Activated naive CD8-positive, alpha-beta T cell treated with anti-CD3 and anti-CD28 coated beads for 36 hours (primary cell): ENCODE measurements around the gene PCP4. TPM values are rescaled to one million over a fixed set of nuclear protein-coding genes. Genes with fewer than 3 reads are reported as not detected.

Experiments used
- DNase-seq: peaks from one replicate; pipeline ENCODE4 v3.0.0; 2021
- H3K27ac Mint-ChIP-seq: one replicate; pipeline ENCODE4 v1.8.0; 2022; ENCODE audit warnings: mild to moderate bottlenecking, moderate library complexity, mixed read lengths
- H3K27me3 Mint-ChIP-seq: one replicate; pipeline ENCODE4 v1.8.0; 2022; ENCODE audit warnings: mild to moderate bottlenecking, mixed read lengths
- H3K36me3 Mint-ChIP-seq: one replicate; pipeline ENCODE4 v1.8.0; 2021; ENCODE audit warnings: mild to moderate bottlenecking, mixed read lengths
- H3K4me1 Mint-ChIP-seq: one replicate; pipeline ENCODE4 v1.8.0; 2021; ENCODE audit warnings: mixed read lengths
- H3K4me3 Mint-ChIP-seq: one replicate; pipeline ENCODE4 v1.8.0; 2022; ENCODE audit warnings: mild to moderate bottlenecking, moderate library complexity, mixed read lengths
- H3K9me3 Mint-ChIP-seq: one replicate; pipeline ENCODE4 v1.8.0; 2022; ENCODE audit warnings: mixed read lengths
- total RNA-seq, 2 experiments: library from RNA; stranded (reverse); gene quantifications; one replicate each; pipeline ENCODE4 v1.2.3, GENCODE V29; 2021

The PCP4 gene
- total RNA-seq, 2 experiments from 2014 or later = not detected

- DNase-seq = no peak
- no peak overlapping the region for H3K27ac Mint-ChIP-seq
- no peaks in the 10 kb centered on the region for H3K9me3 Mint-ChIP-seq
- no peaks in the 10 kb centered on the region for H3K4me1 Mint-ChIP-seq
- H3K4me3 Mint-ChIP-seq = no peak overlapping the region
- no peaks in the 10 kb centered on the region for H3K27me3 Mint-ChIP-seq
- no peaks in the 10 kb centered on the region for H3K36me3 Mint-ChIP-seq
Measured at GRCh38 chr21:39852021-39852721, 15.1 kb upstream of the PCP4 start.

- H3K27me3 Mint-ChIP-seq = no peaks in the 10 kb centered on the region
- H3K4me3 Mint-ChIP-seq = no peak overlapping the region
- H3K27ac Mint-ChIP-seq = no peak overlapping the region
- no peak for DNase-seq
- no peaks in the 10 kb centered on the region for H3K9me3 Mint-ChIP-seq
- H3K36me3 Mint-ChIP-seq = no peaks in the 10 kb centered on the region
- no peaks in the 10 kb centered on the region for H3K4me1 Mint-ChIP-seq
Measured at GRCh38 chr21:39852726-39853500, 14.3 kb upstream of the PCP4 start.

- no peaks in the 10 kb centered on the region for H3K9me3 Mint-ChIP-seq
- DNase-seq = no peak
- H3K36me3 Mint-ChIP-seq = no peaks in the 10 kb centered on the region
- no peak overlapping the region for H3K4me3 Mint-ChIP-seq
- H3K27me3 Mint-ChIP-seq = no peaks in the 10 kb centered on the region
- no peak overlapping the region for H3K27ac Mint-ChIP-seq
- no peaks in the 10 kb centered on the region for H3K4me1 Mint-ChIP-seq
Measured at GRCh38 chr21:39854572-39854971, 12.7 kb upstream of the PCP4 start.

- Mint-ChIP-seq H3K4me3 (no peak overlapping the region), H3K9me3 (no peaks in the 10 kb centered on the region), H3K36me3 (no peaks in the 10 kb centered on the region), H3K27ac (no peak overlapping the region), H3K27me3 (no peaks in the 10 kb centered on the region), H3K4me1 (no peaks in the 10 kb centered on the region)
- DNase-seq = no peak
Measured at GRCh38 chr21:39855595-39855994, 11.6 kb upstream of the PCP4 start.

- no peak overlapping the region for H3K4me3 Mint-ChIP-seq
- no peak overlapping the region for H3K27ac Mint-ChIP-seq
- H3K4me1 Mint-ChIP-seq = no peaks in the 10 kb centered on the region
- H3K36me3 Mint-ChIP-seq = no peaks in the 10 kb centered on the region
- no peaks in the 10 kb centered on the region for H3K9me3 Mint-ChIP-seq
- no peak for DNase-seq
- no peaks in the 10 kb centered on the region for H3K27me3 Mint-ChIP-seq
Measured at GRCh38 chr21:39860600-39860999, 6.6 kb upstream of the PCP4 start.

- no peaks in the 10 kb centered on the region for H3K9me3 Mint-ChIP-seq
Measured at GRCh38 chr21:39863111-39863510, 4.1 kb upstream of the PCP4 start.

GRCh38 chr21:39866093-39866492 is 1.1 kb upstream of the PCP4 start:
- Mint-ChIP-seq H3K4me3 (no peak overlapping the region), H3K36me3 (no peaks in the 10 kb centered on the region), H3K27ac (no peak overlapping the region), H3K9me3 (no peaks in the 10 kb centered on the region), H3K27me3 (peaks cover 27% of the 10 kb centered on the region), H3K4me1 (peaks cover 5% of the 10 kb centered on the region)
- no peak for DNase-seq

More at GRCh38 chr21:39863111-39863510, 4.1 kb upstream of the PCP4 start:
- H3K36me3 Mint-ChIP-seq = no peaks in the 10 kb centered on the region
- peaks cover 19% of the 10 kb centered on the region for H3K27me3 Mint-ChIP-seq
- H3K4me3 Mint-ChIP-seq = no peak overlapping the region
- H3K27ac Mint-ChIP-seq = no peak overlapping the region
- H3K4me1 Mint-ChIP-seq = peaks cover 5% of the 10 kb centered on the region
- DNase-seq = no peak

GRCh38 chr21:39869141-39869818 is 2.0 kb downstream of the PCP4 start:
- Mint-ChIP-seq H3K36me3 (no peaks in the 10 kb centered on the region), H3K27me3 (peaks cover 27% of the 10 kb centered on the region), H3K27ac (no peak overlapping the region), H3K4me3 (no peak overlapping the region), H3K9me3 (no peaks in the 10 kb centered on the region), H3K4me1 (peaks cover 5% of the 10 kb centered on the region)
- DNase-seq = no peak

- H3K27me3 Mint-ChIP-seq = peaks cover 2% of the 10 kb centered on the region
- no peak overlapping the region for H3K27ac Mint-ChIP-seq
- H3K9me3 Mint-ChIP-seq = no peaks in the 10 kb centered on the region
- H3K4me1 Mint-ChIP-seq = no peaks in the 10 kb centered on the region
- DNase-seq = no peak
- H3K4me3 Mint-ChIP-seq = no peak overlapping the region
- H3K36me3 Mint-ChIP-seq = no peaks in the 10 kb centered on the region
Measured at GRCh38 chr21:39873687-39874086, 6.4 kb downstream of the PCP4 start.

GRCh38 chr21:39874206-39874605 is 7.0 kb downstream of the PCP4 start:
- H3K4me3 Mint-ChIP-seq = no peak overlapping the region
- DNase-seq = no peak
- H3K36me3 Mint-ChIP-seq = no peaks in the 10 kb centered on the region
- H3K9me3 Mint-ChIP-seq = no peaks in the 10 kb centered on the region
- H3K27me3 Mint-ChIP-seq = no peaks in the 10 kb centered on the region
- H3K27ac Mint-ChIP-seq = no peak overlapping the region
- no peaks in the 10 kb centered on the region for H3K4me1 Mint-ChIP-seq

- Mint-ChIP-seq H3K4me3 (no peak overlapping the region), H3K4me1 (no peaks in the 10 kb centered on the region), H3K27me3 (no peaks in the 10 kb centered on the region), H3K27ac (no peak overlapping the region), H3K36me3 (no peaks in the 10 kb centered on the region), H3K9me3 (no peaks in the 10 kb centered on the region)
- no peak for DNase-seq
Measured at GRCh38 chr21:39874759-39875158, 7.5 kb downstream of the PCP4 start.

- Mint-ChIP-seq H3K27ac (no peak overlapping the region), H3K9me3 (no peaks in the 10 kb centered on the region), H3K4me3 (no peak overlapping the region), H3K27me3 (peaks cover 6% of the 10 kb centered on the region), H3K36me3 (no peaks in the 10 kb centered on the region), H3K4me1 (no peaks in the 10 kb centered on the region)
- DNase-seq = no peak
Measured at GRCh38 chr21:39881661-39882060, 14.4 kb downstream of the PCP4 start.

GRCh38 chr21:39882151-39882838 is 15.1 kb downstream of the PCP4 start:
- Mint-ChIP-seq H3K4me3 (no peak overlapping the region), H3K4me1 (no peaks in the 10 kb centered on the region), H3K36me3 (no peaks in the 10 kb centered on the region), H3K27ac (no peak overlapping the region), H3K27me3 (peaks cover 6% of the 10 kb centered on the region), H3K9me3 (no peaks in the 10 kb centered on the region)
- DNase-seq = no peak

- Mint-ChIP-seq H3K27me3 (peaks cover 6% of the 10 kb centered on the region), H3K36me3 (no peaks in the 10 kb centered on the region), H3K27ac (no peak overlapping the region), H3K4me3 (no peak overlapping the region), H3K4me1 (no peaks in the 10 kb centered on the region), H3K9me3 (no peaks in the 10 kb centered on the region)
- DNase-seq = no peak
Measured at GRCh38 chr21:39882839-39883195, 15.6 kb downstream of the PCP4 start.
